GM18951 (cell line): ENCODE data around the gene HERC5.

ENCODE experiments used
- POLR2A ChIP-seq: IDR thresholded peaks from 4 replicates; pipeline ENCODE4 v1.6.1; 2011; ENCODE audit warnings: mild to moderate bottlenecking; ENCODE audit not compliant: insufficient read length, insufficient read depth; ENCODE audit errors: extremely low read depth
- in situ Hi-C: fragments of 300-500 bp; cut with MboI; formaldehyde crosslinking; loops from one replicate; pipeline ENCODE4 v1.12.0; 2022; ENCODE audit warnings: low sequenced_read_pairs, mixed read lengths, inconsistent platforms; ENCODE audit not compliant: unreplicated experiment

Gene HERC5

DNA sequence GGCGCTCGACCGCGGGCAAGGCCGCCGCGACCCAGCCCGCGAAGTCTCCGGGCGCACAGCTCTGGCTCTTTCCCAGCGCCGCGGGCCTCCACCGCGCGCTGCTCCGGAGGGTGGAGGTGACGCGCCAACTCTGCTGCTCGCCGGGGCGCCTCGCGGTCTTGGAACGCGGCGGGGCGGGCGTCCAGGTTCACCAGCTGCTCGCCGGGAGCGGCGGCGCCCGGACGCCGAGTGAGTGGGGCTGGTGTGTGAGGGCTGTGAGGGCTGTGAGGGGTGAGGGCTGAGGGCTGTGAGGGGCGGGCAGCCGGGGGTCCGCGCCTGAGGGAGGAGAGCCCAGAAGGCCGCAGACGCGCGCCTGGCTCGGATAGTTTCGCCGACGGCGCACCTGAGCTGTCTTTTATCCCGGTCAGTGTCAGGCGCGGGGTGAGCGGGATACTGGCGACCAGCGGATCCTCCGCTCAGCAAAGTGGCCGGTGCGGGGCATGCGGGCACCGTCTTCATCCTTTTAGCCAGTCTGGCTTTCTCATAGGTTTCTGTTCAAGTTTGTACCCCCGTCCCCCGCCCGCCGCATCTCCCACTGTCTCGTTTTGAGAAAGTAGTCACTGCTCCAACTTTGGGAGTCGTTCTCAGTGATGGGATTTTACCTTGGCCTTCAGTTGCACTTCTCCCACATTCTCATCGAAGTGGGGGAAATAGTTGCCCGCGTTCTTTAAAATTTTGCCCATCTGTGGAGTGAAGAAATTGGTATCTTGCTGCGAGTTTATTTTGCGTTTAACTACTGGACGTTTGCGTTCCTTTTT lies 586 bp downstream of the HERC5 start:
- no peak for TF ChIP-seq POLR2A
- in situ Hi-C loops: no loop called here

DNA sequence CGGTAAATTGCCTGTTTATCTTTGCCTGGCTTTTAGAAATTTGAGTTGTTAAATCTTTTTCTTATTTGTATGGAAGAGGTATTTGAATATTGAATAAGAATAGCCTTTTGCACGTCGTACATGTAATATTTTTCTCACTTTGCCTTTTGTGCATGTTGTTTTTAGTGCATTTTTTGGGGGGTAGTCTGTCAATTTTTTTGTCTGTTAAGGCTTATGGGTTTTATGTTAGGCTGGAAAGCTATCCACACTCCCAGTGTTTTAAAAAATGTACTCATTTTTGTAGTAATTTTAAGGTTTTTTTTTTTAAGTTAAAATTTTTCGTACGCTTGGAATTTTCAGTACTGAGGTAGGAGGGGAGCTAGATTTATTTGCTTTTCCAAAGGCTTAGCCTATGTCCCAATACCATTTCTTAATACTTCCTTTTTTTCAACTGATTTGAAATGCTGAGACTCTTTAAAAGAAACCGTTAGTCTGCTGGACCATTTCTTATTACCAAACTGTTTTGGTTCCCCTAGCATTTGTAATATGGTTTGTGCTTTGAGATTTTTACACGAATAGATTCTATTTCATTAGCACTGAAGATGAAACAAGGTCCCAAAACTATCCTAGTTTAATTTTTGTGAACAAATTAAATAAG lies 1.3 kb downstream of the HERC5 start:
- no peak for TF ChIP-seq POLR2A
- in situ Hi-C loops: no loop called here

DNA sequence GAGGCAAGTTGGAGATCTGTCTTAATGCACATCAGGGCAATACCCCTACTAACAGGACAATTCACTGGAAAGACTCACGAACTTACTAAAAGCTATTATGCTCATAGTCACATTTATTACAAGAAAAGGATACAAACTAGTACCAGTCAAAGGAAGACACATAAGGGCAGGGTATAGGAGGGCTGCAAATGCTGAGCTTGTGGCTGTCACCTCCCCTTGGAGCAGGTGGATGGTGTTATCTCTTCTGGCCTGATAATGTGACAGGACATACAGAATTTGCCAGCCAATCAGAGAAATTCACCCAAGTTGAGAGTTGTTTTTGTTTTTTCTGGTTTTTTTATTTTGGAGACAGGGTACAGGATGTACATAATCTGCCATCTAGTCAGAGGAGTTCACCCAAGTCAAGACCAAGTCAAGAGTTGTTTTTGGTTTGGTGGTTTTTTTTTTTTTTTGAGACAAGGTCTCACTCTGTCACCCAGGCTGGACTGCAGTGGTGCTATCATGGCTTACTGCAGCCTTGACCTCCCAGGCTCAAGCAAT lies 8.8 kb downstream of the HERC5 start:
- in situ Hi-C loops: no loop called here
- TF ChIP-seq POLR2A: no peak

DNA sequence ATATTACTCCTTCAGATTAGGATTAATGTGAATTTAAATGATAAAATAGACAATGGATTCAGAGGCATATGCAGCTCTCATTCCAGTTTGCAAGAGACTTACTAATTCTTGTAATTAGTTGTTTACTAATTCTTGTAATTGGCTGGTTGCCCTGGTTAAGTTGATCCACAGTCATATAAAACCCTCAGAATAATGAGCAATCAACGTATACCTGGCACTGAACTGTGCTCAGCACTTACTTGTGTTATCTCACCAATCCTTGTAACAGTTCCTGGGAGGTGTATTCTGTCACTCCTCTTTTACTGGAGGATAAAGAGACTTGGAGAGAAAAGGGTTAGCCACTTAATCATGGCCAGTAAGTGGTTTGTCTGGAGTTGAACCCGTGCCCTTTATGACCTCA lies 10.5 kb downstream of the HERC5 start:
- in situ Hi-C loops: no loop called here
- TF ChIP-seq POLR2A: no peak

DNA sequence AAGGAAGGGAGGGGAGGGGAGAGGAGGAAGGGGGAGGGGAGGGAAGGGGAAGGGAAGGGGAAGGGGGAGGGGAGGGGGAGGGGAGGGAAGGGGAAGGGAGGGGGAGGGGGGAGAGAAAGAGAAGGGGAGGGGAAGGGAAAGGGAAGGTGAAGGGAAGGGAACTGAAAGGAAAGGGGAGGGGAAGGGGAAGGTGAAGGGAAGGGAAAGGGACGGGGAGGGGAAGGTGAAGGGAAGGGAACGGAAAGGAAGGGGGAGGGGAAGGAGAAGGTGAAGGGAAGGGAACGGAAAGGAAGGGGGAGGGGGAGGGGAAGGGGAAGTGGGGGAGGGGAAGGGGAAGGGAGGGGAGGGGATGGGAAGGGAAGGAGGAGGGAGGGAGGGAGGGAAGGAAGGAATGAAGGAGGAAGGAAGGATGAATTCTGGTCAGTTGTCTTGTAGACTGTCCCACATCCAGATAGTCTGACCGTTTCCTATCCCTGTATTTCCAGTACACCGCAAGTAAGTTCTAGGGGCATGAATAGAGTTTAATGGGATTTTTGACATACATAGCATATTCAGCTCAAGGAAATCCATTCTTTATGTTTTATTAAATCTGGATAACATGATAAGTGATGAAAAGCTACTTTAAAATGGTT lies 20.4 kb downstream of the HERC5 start:
- no peak for TF ChIP-seq POLR2A
- in situ Hi-C loops: no loop called here

DNA sequence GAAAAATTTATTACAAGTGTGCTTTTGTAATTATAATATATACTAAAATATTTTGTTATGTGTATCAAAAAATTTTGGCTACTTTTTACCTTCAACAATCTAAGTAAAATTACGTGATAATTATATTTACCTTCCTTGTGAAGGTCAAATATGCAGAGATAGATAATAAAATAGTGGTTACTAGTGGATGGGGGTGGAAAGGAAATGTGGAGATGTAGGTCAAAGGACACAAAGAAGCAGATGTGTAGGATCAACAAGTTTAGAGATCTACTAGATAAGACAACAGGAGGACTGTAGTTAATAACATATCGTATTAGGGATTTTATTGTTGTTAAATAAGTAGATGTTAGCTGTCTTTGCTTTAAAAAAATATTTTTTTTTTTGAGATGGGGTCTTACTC lies 21.3 kb downstream of the HERC5 start:
- in situ Hi-C loops: no loop called here
- TF ChIP-seq POLR2A: no peak

DNA sequence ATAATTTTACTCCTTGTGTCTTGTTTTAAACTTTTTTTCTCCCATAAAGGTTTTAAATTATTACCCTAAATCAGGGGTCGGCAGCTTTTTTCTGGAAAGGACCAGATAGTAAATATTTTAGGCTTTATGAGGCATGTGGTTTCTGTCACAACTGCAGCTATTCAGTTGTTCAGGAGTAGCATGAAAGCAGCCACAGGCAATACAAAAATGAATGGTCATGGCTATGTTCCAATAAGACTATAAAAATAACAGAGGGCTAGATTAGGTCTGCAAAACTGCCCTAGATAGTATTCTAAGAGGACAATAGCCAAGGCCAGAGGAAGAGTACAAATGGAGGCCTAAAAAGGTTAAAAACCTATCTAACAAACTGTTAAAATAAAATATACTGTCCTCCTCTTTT lies 24.6 kb downstream of the HERC5 start:
- in situ Hi-C loops: no loop called here

DNA sequence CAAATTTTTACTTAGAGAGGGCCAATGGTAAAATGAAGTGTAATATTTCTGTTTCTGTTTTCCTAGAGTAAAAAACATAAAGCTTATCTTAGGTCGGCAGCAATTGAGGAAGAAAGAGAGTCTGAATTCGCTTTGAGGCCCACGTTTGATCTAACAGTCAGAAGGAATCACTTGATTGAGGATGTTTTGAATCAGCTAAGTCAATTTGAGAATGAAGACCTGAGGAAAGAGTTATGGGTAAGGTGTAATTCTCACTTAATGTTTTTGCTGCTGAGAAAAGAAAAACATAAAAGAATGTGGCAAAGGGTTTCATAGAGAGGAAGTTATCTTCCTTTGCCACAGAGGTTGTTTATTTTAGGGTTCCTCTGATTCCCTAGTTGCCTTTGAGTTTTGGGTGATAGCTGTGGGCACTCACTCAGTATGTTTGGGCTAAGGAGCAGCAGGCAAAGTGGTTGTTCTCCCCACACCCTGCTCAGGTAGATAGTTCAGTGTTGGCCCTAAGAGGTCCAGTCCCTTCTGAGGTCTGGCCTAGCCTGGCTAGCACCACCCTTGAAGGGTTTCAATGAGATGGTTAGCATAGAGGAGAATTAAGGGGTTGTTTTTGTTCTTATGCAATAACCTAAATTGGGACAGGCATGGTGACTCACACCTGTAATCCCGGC lies 32.3 kb downstream of the HERC5 start:
- no peak for TF ChIP-seq POLR2A
- in situ Hi-C loops: no loop called here

More for the DNA sequence above, 24.6 kb downstream of the HERC5 start:
- no peak for TF ChIP-seq POLR2A

DNA sequence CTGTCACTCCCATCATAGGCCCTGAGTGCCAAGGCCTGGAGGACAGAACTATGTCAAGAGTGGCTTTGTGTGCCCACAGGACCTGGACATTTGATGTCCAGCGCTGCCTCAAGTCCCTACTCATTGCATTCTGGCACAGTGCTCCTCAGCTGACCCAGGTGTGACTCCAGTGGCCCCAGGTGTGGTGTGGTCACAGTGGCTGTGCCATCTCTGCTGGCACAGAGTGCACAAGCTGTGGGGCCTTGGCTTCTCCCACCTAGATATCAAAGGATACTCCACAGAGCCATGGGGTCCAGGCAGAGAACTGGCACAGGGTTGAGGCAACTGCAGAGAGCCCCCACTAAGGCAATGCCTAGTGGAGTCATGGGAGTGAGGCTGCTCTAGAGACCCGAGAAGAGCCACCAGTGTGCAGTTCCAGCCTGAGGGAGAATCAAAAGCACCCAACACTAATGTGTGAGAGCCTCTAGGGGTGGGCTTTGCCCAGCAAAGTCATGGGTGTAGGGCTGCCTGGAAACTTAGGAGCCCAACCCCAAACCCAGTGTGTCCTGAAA lies 41.0 kb downstream of the HERC5 start:
- no peak for TF ChIP-seq POLR2A
- in situ Hi-C loops: no loop called here

DNA sequence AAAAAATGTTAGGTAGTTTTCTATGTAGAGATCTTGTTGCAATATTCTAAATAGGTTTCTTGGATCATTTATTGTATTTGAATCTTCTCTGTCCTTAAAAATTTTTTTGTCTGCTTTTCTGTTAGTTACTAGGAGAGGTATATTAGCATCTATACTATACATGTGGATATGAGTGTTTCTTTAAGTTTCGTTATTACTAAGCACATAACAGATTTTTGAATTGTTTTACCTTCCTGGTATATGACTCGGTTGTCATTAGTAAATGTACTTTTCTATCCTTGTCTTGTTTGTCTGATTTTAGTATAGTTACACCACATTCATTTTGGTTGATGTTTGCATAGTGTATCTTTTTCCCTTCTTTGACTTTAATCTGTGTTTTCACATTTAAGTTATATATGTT lies 46.4 kb downstream of the HERC5 start:
- in situ Hi-C loops: loop anchor here (25.0 kb wide), 1 partner anchor 641 kb away; no protein-coding TSS in a partner anchor
- TF ChIP-seq POLR2A: no peak

DNA sequence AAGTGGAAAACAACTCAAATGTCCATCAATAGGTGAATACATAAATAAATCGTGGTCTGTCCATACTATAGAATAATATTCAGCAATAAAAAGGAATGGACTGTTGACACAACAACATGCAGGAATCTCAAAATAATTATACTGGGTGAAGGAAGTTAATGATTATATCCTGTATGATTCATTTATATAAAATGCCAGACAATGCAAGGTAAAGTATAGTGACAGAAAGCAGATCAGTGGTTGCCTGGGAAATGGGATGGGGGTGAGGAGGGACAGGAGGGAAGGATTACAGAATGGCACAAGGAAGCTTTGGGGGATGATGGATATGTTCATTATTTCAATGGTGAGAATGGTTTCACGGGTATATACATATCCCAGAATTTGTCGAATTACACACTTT lies 54.3 kb downstream of the HERC5 start:
- in situ Hi-C loops: loop anchor here (10.0 to 25.0 kb wide), 3 partner anchors 136 to 649 kb away; partner anchors contain the start of gene HERC6
- no peak for TF ChIP-seq POLR2A
